Neural cell (in vitro differentiated cells): ENCODE data around the gene C16orf90. TPM values are rescaled to one million over a fixed set of nuclear protein-coding genes. Genes with fewer than 3 reads are reported as not detected.

Source experiments
- H2AFZ ChIP-seq: fragments of 200-600, 300-800 bp; sonication (generic), shearing (Covaris generic); 2 replicates; pipeline ENCODE4 v1.6.0; 2014; ENCODE audit warnings: low read depth, mild to moderate bottlenecking, antibody characterized with exemption, low read length, moderate library complexity
- H3F3A ChIP-seq: fragments of 200-600 bp; shearing (Covaris generic); 2 replicates; pipeline ENCODE4 v1.6.1; 2016; ENCODE audit warnings: mild to moderate bottlenecking, moderate library complexity, mixed read lengths, antibody characterized with exemption, low read length; ENCODE audit not compliant: insufficient read depth, poor library complexity, severe bottlenecking
- H3K27ac ChIP-seq: fragments of 200-600, 300-800 bp; sonication (generic), shearing (Covaris generic); 2 replicates; pipeline ENCODE4 v1.5.1; 2014; ENCODE audit warnings: mild to moderate bottlenecking, low read length, moderate library complexity
- H3K27me3 ChIP-seq: fragments of 300-800, 200-600 bp; sonication (generic), shearing (Covaris generic); 2 replicates; pipeline ENCODE4 v1.6.0; 2014; ENCODE audit warnings: mild to moderate bottlenecking, low read depth, low read length, moderate library complexity; ENCODE audit not compliant: insufficient read depth
- H3K36me3 ChIP-seq: fragments of 300-800, 200-600 bp; sonication (generic), shearing (Covaris generic); 2 replicates; pipeline ENCODE4 v1.5.1; 2014; ENCODE audit warnings: mild to moderate bottlenecking, antibody characterized with exemption, low read length, moderate library complexity; ENCODE audit not compliant: insufficient read depth
- H3K4me2 ChIP-seq: fragments of 300-800, 200-600 bp; sonication (generic), shearing (Covaris generic); 2 replicates; pipeline ENCODE4 v1.6.0; 2014; ENCODE audit warnings: mild to moderate bottlenecking, low read length
- H3K4me3 ChIP-seq: fragments of 300-800, 200-600 bp; sonication (generic), shearing (Covaris generic); 2 replicates; pipeline ENCODE4 v1.5.1; 2014; ENCODE audit warnings: mild to moderate bottlenecking, low read length, moderate library complexity
- H3K79me2 ChIP-seq: fragments of 200-600 bp; shearing (Covaris generic); replicated peaks from 2 replicates; pipeline ENCODE4 v1.6.0; 2014; ENCODE audit warnings: mild to moderate bottlenecking, low read length, moderate library complexity; ENCODE audit not compliant: insufficient read depth
- H3K9ac ChIP-seq: fragments of 300-800, 200-600 bp; sonication (generic), shearing (Covaris generic); 2 replicates; pipeline ENCODE4 v1.6.1; 2016; ENCODE audit warnings: mild to moderate bottlenecking, low read length, mixed read lengths
- H3K9me2 ChIP-seq: fragments of 200-600 bp; shearing (Covaris generic); 2 replicates; pipeline ENCODE4 v1.6.1; 2016; ENCODE audit warnings: mild to moderate bottlenecking, low read length, mixed read lengths; ENCODE audit not compliant: insufficient read depth
- H3K9me3 ChIP-seq: fragments of 200-600, 300-800 bp; sonication (generic), shearing (Covaris generic); 2 replicates; pipeline ENCODE4 v1.6.1; 2016; ENCODE audit warnings: mild to moderate bottlenecking, mixed run types, low read length, moderate library complexity, mixed read lengths
- H4K20me1 ChIP-seq: fragments of 200-600 bp; shearing (Covaris generic); 2 replicates; pipeline ENCODE4 v1.6.1; 2016; ENCODE audit warnings: mild to moderate bottlenecking, mixed run types; ENCODE audit not compliant: insufficient read depth
- EP300 ChIP-seq: fragments of 450-650 bp; conservative IDR thresholded peaks from 2 replicates; pipeline ENCODE4 v1.6.1; 2014; ENCODE audit warnings: antibody characterized with exemption, mild to moderate bottlenecking, moderate library complexity; ENCODE audit not compliant: poor library complexity, severe bottlenecking
- EZH2 ChIP-seq: fragments of 200-600, 300-800 bp; shearing (Covaris generic), sonication (generic); IDR thresholded peaks from 2 replicates; pipeline ENCODE4 v1.6.1; 2014; ENCODE audit warnings: antibody characterized with exemption, low read length, borderline replicate concordance, mild to moderate bottlenecking; ENCODE audit not compliant: insufficient read depth, poor library complexity, severe bottlenecking
- MXI1 ChIP-seq: fragments of 450-650 bp; conservative IDR thresholded peaks from 2 replicates; pipeline ENCODE4 v1.6.1; 2014; ENCODE audit warnings: antibody characterized with exemption, mild to moderate bottlenecking; ENCODE audit not compliant: poor library complexity, severe bottlenecking
- POLR2AphosphoS5 ChIP-seq: IDR thresholded peaks from 2 replicates; pipeline ENCODE4 v1.6.1; 2012
- RAD21 ChIP-seq: fragments of 450-650 bp; conservative IDR thresholded peaks from 2 replicates; pipeline ENCODE4 v1.6.1; 2014; ENCODE audit warnings: antibody characterized with exemption, mild to moderate bottlenecking, moderate library complexity
- SMC3 ChIP-seq: fragments of 450-650 bp; conservative IDR thresholded peaks from 2 replicates; pipeline ENCODE4 v1.6.1; 2014; ENCODE audit warnings: antibody characterized with exemption, mild to moderate bottlenecking, moderate library complexity; ENCODE audit not compliant: poor library complexity
- TAF1 ChIP-seq: IDR thresholded peaks from 2 replicates; pipeline ENCODE4 v1.6.1; 2012; ENCODE audit warnings: low read depth
- polyA minus RNA-seq: library from RNA; depleted of rRNA, polyadenylated mRNA; stranded (reverse); fragments of >200 nt; gene quantifications from 2 replicates; pipeline ENCODE4 v1.2.3, GENCODE V29; 2014
- polyA plus RNA-seq: library from polyadenylated mRNA; depleted of rRNA; stranded (reverse); fragments of >200 nt; gene quantifications from 2 replicates; pipeline ENCODE4 v1.2.3, GENCODE V29; 2014
- TF ChIP-seq, protein P1 (sequence below): fragments of 450-650 bp; IDR thresholded peaks from 2 replicates; pipeline ENCODE4 v1.5.1; 2014; ENCODE audit warnings: antibody characterized with exemption, mild to moderate bottlenecking, moderate library complexity; ENCODE audit not compliant: poor library complexity, severe bottlenecking
- TF ChIP-seq, protein P2 (sequence below): IDR thresholded peaks from 2 replicates; pipeline ENCODE4 v1.6.1; 2012; ENCODE audit warnings: borderline replicate concordance

Gene C16orf90, protein sequence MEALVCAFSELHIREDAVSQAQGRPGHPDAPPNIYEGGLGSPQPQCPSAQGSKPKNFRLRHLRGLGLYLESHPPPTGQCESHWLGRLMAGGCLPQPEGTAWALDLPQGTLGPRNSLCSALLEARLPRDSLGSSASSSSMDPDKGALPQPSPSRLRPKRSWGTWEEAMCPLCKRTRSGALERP
- polyA plus RNA-seq (not detected in 2 replicates), polyA minus RNA-seq (not detected in 2 replicates)

DNA sequence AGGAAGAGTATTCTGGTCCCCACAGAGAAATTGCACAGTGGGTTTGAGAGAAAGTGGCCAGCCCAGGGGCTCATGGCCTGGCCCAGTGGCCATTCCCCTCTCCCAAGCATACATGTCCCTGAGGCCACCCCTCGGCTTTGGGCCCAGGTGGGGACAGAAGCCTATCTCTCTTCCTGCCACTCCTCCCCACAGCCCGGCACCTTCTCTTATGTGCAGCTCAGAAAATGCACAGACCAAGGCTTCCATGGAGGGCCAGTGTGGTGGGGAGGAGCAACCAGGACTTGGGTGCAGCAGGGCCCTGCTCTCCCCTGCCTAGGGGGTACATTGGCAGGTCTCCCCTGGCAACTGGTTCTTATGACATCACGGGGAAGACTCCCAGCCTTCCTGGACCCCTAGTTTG, at the start of gene C16orf90:
C16orf90 (minus strand) TSS at position 314 of the 400 bp plus-strand sequence; CDS start at position 246, 68 bp downstream.
- no peaks in the 10 kb centered on the region for H3K9me2 ChIP-seq
- TF ChIP-seq MXI1 (no peak), EP300 (no peak), SMC3 (no peak), RAD21 (no peak), TAF1 (no peak), EZH2 (no peak), POLR2AphosphoS5 (no peak)
- TF ChIP-seq, protein P1, sequence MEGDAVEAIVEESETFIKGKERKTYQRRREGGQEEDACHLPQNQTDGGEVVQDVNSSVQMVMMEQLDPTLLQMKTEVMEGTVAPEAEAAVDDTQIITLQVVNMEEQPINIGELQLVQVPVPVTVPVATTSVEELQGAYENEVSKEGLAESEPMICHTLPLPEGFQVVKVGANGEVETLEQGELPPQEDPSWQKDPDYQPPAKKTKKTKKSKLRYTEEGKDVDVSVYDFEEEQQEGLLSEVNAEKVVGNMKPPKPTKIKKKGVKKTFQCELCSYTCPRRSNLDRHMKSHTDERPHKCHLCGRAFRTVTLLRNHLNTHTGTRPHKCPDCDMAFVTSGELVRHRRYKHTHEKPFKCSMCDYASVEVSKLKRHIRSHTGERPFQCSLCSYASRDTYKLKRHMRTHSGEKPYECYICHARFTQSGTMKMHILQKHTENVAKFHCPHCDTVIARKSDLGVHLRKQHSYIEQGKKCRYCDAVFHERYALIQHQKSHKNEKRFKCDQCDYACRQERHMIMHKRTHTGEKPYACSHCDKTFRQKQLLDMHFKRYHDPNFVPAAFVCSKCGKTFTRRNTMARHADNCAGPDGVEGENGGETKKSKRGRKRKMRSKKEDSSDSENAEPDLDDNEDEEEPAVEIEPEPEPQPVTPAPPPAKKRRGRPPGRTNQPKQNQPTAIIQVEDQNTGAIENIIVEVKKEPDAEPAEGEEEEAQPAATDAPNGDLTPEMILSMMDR, result no peak
- TF ChIP-seq, protein P2, sequence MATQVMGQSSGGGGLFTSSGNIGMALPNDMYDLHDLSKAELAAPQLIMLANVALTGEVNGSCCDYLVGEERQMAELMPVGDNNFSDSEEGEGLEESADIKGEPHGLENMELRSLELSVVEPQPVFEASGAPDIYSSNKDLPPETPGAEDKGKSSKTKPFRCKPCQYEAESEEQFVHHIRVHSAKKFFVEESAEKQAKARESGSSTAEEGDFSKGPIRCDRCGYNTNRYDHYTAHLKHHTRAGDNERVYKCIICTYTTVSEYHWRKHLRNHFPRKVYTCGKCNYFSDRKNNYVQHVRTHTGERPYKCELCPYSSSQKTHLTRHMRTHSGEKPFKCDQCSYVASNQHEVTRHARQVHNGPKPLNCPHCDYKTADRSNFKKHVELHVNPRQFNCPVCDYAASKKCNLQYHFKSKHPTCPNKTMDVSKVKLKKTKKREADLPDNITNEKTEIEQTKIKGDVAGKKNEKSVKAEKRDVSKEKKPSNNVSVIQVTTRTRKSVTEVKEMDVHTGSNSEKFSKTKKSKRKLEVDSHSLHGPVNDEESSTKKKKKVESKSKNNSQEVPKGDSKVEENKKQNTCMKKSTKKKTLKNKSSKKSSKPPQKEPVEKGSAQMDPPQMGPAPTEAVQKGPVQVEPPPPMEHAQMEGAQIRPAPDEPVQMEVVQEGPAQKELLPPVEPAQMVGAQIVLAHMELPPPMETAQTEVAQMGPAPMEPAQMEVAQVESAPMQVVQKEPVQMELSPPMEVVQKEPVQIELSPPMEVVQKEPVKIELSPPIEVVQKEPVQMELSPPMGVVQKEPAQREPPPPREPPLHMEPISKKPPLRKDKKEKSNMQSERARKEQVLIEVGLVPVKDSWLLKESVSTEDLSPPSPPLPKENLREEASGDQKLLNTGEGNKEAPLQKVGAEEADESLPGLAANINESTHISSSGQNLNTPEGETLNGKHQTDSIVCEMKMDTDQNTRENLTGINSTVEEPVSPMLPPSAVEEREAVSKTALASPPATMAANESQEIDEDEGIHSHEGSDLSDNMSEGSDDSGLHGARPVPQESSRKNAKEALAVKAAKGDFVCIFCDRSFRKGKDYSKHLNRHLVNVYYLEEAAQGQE, result no peak
- no peak within 1 kb of the TSS for H3K27ac ChIP-seq
- H3K27me3 ChIP-seq, result no peaks in the 10 kb centered on the region
- H2AFZ ChIP-seq, result no peak within 1 kb of the TSS
- H3F3A ChIP-seq, result no peaks in the 10 kb centered on the region
- no peak within 1 kb of the TSS for H3K9ac ChIP-seq
- no peak within 1 kb of the TSS for H3K4me3 ChIP-seq
- no peaks in the 10 kb centered on the region for H3K9me3 ChIP-seq
- no peaks in the 10 kb centered on the region for H3K36me3 ChIP-seq
- H3K79me2 ChIP-seq, result no peaks in the 10 kb centered on the region
- no peak within 1 kb of the TSS for H3K4me2 ChIP-seq
- no peaks in the 10 kb centered on the region for H4K20me1 ChIP-seq

DNA sequence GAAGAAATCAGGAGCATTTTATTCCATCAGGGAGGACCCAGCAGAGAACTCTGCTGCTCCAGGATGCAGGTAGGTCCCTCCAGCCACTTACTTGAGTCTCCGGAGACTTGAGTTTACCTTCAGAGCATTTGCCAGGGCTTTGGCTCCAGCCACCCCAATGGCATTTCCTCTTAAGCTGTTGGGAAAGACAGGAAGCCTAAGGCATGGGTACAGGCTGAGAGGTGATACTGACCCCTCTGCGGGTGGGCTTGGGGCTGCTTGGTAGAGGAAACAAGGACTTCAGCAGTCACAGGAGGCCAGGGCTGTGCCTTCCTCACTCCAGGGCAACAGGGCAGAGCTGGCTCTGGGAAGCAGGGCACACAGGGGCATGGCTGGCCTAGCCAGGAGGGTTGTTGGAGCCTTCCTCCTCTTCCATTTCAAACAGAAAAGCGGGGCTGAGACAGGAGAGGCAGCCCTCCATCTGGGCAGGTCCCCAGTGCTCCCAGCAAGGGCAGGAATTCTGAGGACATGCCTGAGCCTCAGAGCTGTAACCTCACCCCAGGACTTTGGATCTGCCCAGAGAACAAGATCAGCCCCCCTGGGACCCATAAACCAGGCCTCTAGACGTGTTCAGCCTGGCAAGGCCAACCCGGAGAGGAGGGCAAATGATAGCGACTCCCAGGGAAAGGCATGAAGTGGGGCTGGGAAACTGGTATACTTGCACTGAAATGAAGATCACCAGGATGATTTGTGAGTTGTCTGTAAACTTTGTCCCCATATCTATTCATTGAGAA, 47.5 kb upstream of the C16orf90 start:
- Histone ChIP-seq H3F3A (no peaks in the 10 kb centered on the region), H3K4me2 (no peak overlapping the region), H3K9me2 (no peaks in the 10 kb centered on the region), H3K9me3 (no peaks in the 10 kb centered on the region), H3K9ac (no peak overlapping the region), H2AFZ (no peak overlapping the region), H3K27ac (no peak overlapping the region), H4K20me1 (no peaks in the 10 kb centered on the region), H3K27me3 (no peaks in the 10 kb centered on the region), H3K4me3 (no peak overlapping the region), H3K79me2 (no peaks in the 10 kb centered on the region), H3K36me3 (no peaks in the 10 kb centered on the region)
- no peak for TF ChIP-seq EP300
- TF ChIP-seq, protein P2, result no peak
- TF ChIP-seq EZH2, result no peak
- no peak for TF ChIP-seq TAF1
- TF ChIP-seq POLR2AphosphoS5, result no peak
- no peak for TF ChIP-seq SMC3
- TF ChIP-seq MXI1, result no peak
- no peak for TF ChIP-seq RAD21
- TF ChIP-seq, protein P1, result no peak
